SK-N-SH treated with all-trans-retinoic acid at 6 μM for 48 hours (cell line): Measurements from ENCODE around the gene DCUN1D2.

Experiments used
- BACH2 ChIP-seq: fragments of 250-450 bp; sonication (Bioruptor Pico); IDR thresholded peaks from 2 replicates; pipeline ENCODE4 v1.9.0; 2021; ENCODE audit warnings: mild to moderate bottlenecking, borderline replicate concordance
- CSRNP3 ChIP-seq: fragments of 250-450 bp; sonication (Bioruptor Pico); IDR thresholded peaks from 2 replicates; pipeline ENCODE4 v1.5.1; 2021; ENCODE audit warnings: mild to moderate bottlenecking, moderate library complexity
- PATZ1 ChIP-seq: fragments of 250-450 bp; sonication (Bioruptor Pico); IDR thresholded peaks from 2 replicates; pipeline ENCODE4 v1.8.0; 2020; ENCODE audit warnings: mild to moderate bottlenecking, moderate library complexity, borderline replicate concordance
- RARB ChIP-seq: fragments of 250-450 bp; sonication (Bioruptor Pico); IDR thresholded peaks from 2 replicates; pipeline ENCODE4 v1.8.0; 2021; ENCODE audit warnings: mild to moderate bottlenecking, moderate library complexity

- no peak for TF ChIP-seq BACH2 (CRISPR knock-in tag)
- no peak for TF ChIP-seq CSRNP3 (CRISPR knock-in tag)
- TF ChIP-seq RARB (CRISPR knock-in tag), result no peak
- TF ChIP-seq PATZ1 (CRISPR knock-in tag), result no peak
Measured at GRCh38 chr13:113483504-113484293, 6.8 kb downstream of the DCUN1D2 start.
